AG09319 (cell line): Measurements from ENCODE around the gene USH1G.

Experiments used
- DNase-seq: peaks from one replicate; pipeline ENCODE4 v3.0.0-alpha.2; 2010; ENCODE audit warnings: low read depth; ENCODE audit errors: extremely low read depth
- CTCF ChIP-seq: IDR thresholded peaks from 2 replicates; pipeline ENCODE4 v1.5.1; 2011; ENCODE audit warnings: low read depth, mild to moderate bottlenecking, inconsistent platforms, low read length, moderate library complexity

USH1G gene

DNA sequence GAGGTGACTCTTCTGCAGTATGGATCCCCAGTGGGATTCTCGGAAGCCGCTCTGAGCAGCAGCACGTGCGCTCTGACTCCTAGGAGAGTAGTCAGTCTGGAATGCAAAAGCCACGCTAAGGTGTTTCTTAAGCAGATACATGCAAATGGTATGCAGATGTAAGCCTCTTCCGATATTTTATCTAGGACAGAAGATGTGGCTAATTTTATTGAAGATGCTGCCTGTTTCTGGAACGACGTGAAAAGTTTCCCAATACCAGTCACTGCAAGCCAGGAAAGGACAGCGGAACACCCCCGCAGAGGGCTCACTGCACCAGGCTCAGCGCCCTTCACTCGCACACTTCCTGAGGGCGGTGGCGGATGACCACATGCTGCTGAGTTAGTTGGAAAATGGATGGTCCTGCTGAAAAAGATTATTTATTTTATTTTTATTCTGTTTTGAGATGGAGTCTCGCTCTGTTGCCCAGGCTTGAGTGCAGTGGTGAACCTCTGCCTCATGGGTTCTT, 39.8 kb downstream of the USH1G start:
- DNase-seq, result no peak
- TF ChIP-seq CTCF, result no peak

GRCh38 chr17:74882517-74883240, 40.4 kb downstream of the USH1G start:
- no peak for TF ChIP-seq CTCF
- no peak for DNase-seq

DNA sequence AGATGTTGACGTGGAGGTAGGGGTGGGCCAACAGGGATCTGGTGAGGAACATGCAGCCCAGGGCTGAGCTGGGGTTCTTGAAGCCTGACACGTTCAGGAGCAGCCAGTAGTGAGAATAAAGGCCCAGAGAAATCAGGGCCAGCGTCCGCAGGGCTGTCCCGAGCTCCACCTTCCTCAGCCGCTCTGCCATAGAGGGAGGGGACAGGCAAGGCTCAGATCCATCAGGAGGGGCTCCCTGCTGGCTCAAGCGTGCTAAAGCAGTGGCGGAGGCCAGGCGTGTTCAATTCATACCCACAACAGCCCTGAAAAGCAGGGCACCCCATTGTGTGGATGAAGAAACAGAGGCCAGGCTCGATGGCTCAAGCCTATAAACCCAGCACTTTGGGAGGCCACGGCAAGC, 42.0 kb downstream of the USH1G start:
- TF ChIP-seq CTCF, result no peak
- no peak for DNase-seq

DNA sequence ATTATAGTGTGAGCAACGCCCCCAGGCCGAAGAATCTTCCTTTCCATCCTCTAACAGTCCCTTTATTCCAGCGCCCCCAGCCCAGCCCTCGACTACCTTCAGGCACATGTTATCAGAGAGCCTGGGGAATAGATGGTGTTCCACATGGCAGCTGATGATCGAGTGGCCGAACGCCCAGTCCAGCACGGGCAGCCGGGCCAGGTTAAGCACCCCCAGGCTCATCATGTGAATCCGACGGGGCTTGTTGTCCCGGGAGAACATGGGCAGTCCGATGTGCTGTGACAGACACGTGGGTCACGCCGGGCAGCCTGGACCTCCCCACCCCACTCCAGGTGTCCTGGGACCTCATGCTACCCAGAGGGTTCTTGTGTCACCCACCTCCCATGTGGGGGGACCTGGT, 43.7 kb downstream of the USH1G start:
- TF ChIP-seq CTCF, result no peak
- no peak for DNase-seq

GRCh38 chr17:74878658-74879057, 44.4 kb downstream of the USH1G start:
- TF ChIP-seq CTCF, result no peak
- no peak for DNase-seq

DNA sequence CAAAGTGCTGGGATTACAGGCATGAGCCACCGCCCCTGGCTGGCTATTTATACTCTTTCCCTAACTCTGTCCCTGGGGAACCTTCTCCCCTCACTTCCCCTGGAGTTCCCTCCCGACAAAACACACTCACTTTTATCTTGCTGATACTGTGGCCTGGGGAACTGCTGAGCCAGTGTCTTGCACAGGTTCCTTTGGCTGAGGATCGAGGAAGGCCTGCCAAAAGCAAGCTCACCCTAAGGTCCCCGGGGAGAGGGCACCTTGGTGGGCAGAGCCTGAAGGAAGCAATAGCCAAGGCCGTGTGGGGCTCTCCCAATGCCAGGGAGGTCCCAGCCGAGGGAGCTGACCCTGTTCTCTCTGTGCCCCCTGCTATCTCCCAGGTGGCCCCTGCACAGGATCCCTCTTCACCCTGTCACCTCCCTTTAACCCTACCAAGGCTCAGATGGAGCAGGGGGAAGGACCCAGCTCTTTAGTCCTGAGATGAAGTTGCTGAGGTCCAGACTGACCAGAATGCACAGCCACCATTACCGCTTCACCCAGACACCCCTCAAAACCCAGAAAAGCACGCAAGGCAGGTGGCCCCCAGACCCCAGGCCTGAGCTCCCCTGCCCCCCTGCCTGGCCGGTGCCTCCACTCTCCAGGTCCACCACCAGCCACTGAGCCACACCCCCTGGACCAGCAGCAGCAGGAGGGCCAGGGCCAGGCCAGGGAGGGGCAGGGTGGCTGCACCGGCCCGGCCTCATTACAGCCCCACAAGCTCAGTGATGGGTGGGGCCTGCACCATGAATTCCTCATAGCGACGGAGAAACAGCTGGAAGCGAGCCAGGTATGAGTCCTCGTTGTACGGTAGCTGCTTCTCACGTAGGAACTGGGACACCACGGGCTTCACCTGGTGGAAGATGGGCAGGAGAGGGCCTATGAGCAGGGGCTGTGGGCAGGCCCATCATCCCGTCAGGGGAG, 45.2 kb downstream of the USH1G start:
- no peak for DNase-seq
- TF ChIP-seq CTCF, result no peak
